Heart right ventricle (tissue), 16 donors: Measurements from ENCODE around the gene MFAP4. TPM values are rescaled to one million over a fixed set of nuclear protein-coding genes. Genes with fewer than 3 reads are reported as not detected.

Experiments used
- ATAC-seq, 8 donors: fragments of 200-7000 bp; cut with Tn5 transposase; one replicate each; pipeline ENCODE4 v1.9.1; 2020; ENCODE audit warnings: mild to moderate bottlenecking in 8 of 8, moderate library complexity in 8 of 8, moderate number of reproducible peaks in 1 of 8
- DNase-seq, 2 donors: peaks; one replicate each; pipeline ENCODE4 v3.0.0-alpha.2; 2020
- H3K27ac ChIP-seq, 10 donors: fragments of 200-600 bp; sonication (generic) in 2 of 10; one replicate each; pipeline versions ENCODE4 v1.5.0 to v1.8.0; 2020 to 2022; ENCODE audit warnings: mild to moderate bottlenecking in 3 of 10
- H3K27me3 ChIP-seq, 7 donors: fragments of 200-600 bp; one replicate each; pipeline ENCODE4 v1.8.0; 2021 to 2022; ENCODE audit warnings: mild to moderate bottlenecking in 2 of 7
- H3K36me3 ChIP-seq, 9 donors: fragments of 200-600 bp; sonication (generic) in 1 of 9; one replicate each; pipeline versions ENCODE4 v1.5.0 to v1.8.0; 2020 to 2022; ENCODE audit warnings: mild to moderate bottlenecking in 2 of 9
- H3K4me1 ChIP-seq, 9 donors: fragments of 200-600 bp; sonication (generic) in 1 of 9; one replicate each; pipeline versions ENCODE4 v1.5.0 to v1.8.0; 2020 to 2022; ENCODE audit warnings: mild to moderate bottlenecking in 4 of 9
- H3K4me3 ChIP-seq, 10 donors: fragments of 200-600 bp; sonication (generic) in 2 of 10; one replicate each; pipeline versions ENCODE4 v1.5.0 to v1.8.0; 2020 to 2022; ENCODE audit warnings: mild to moderate bottlenecking in 7 of 10, moderate library complexity in 2 of 10
- H3K9me3 ChIP-seq, 11 donors: fragments of 200-600 bp in 10 of 11; sonication (generic) in 2 of 11; one replicate each; pipeline versions ENCODE4 v1.5.0 to v1.8.0; 2013 to 2022; ENCODE audit warnings: mild to moderate bottlenecking in 2 of 11, control low read depth in 1 of 11, moderate library complexity in 1 of 11
- WGBS, 2 donors: extraction: QIAGEN DNeasy Blood & Tissue Kit; methylation state at CpG; one replicate each; pipeline ENCODE4 v1.1.7; 2013; ENCODE audit warnings: inconsistent platforms in 1 of 2; 5-methylcytosine and 5-hydroxymethylcytosine counted together
- intact Hi-C, 10 donors: fragments of 100-400 bp; cut with DNase I; formaldehyde crosslinking; loops; one replicate each; pipeline versions ENCODE4 v1.11.1 to v1.14.2; 2022
- polyA plus RNA-seq, 2 donors: library from polyadenylated mRNA; stranded (reverse); fragments of 200-250 nt; gene quantifications; one replicate each; pipeline ENCODE4 v1.2.3, GENCODE V29; 2013
- total RNA-seq, 10 donors: library from RNA; stranded (reverse); fragmentation: NEBNext Ultra II Directional in 3 of 10; extraction: Animal tissue kit (Norgen Biotek cat#: 25700) in 3 of 10; gene quantifications; one replicate each; pipeline versions ENCODE4 v1.2.1 to v1.2.4, GENCODE V29; 2021 to 2023
- TF ChIP-seq, protein P1 (sequence below), 9 donors: fragments of 200-600 bp; sonication (generic) in 2 of 9; IDR thresholded peaks; one replicate each; pipeline versions ENCODE4 v1.5.0 to v1.8.0; 2021 to 2022; ENCODE audit warnings: antibody characterized with exemption in 9 of 9, mild to moderate bottlenecking in 5 of 9, moderate library complexity in 1 of 9
- donor health status: Arrhythmogenic right ventricular cardiomyopathy.
- donor health status: ischemic (EF 13 %, LVEDD 7.1; RV severe dilation, severe dysfunction).
- donor health status: healthy with polysubstance abuse.
- donor health status: DM: no; HTN: yes; CAD: no.
- donor health status: DM: no; HTN: no; CAD: no.
- donor health status: ischemic (EF 25% LVEDD 6.9; RV normal size, moderate dysfunction).
- donor health status: ischemic (EF 25% LVEDD 5.7; RV mildly dilated, moderate dysfunction).
- donor health status: healthy.
- donor health status: DM: yes; HTN: yes; CAD: no.
- donor health status: Ischemic cardiomyopathy.
- donor health status: ischemic (EF 35%, LVEDD 5.7; RV mildly dilated, moderate dysfunction).
- donor health status: nonischemic (EF 11% LVEDD 7.7; RV severe dilation, severe dysfunction).
- donor health status: DM: yes; HTN: yes; CAD: no.
- donor health status: PGD.
- donor health status: ischemic (EF 29% LVEDD 5.4; RV normal size, mild dysfunction).
- donor health status: nonischemic (EF 23%, LVEDD 6.1; RV moderate dilation, normal function).

MFAP4 gene
- total and polyA plus RNA-seq, 12 donors, result 15.4 to 101 (median 41.6) TPM

DNA sequence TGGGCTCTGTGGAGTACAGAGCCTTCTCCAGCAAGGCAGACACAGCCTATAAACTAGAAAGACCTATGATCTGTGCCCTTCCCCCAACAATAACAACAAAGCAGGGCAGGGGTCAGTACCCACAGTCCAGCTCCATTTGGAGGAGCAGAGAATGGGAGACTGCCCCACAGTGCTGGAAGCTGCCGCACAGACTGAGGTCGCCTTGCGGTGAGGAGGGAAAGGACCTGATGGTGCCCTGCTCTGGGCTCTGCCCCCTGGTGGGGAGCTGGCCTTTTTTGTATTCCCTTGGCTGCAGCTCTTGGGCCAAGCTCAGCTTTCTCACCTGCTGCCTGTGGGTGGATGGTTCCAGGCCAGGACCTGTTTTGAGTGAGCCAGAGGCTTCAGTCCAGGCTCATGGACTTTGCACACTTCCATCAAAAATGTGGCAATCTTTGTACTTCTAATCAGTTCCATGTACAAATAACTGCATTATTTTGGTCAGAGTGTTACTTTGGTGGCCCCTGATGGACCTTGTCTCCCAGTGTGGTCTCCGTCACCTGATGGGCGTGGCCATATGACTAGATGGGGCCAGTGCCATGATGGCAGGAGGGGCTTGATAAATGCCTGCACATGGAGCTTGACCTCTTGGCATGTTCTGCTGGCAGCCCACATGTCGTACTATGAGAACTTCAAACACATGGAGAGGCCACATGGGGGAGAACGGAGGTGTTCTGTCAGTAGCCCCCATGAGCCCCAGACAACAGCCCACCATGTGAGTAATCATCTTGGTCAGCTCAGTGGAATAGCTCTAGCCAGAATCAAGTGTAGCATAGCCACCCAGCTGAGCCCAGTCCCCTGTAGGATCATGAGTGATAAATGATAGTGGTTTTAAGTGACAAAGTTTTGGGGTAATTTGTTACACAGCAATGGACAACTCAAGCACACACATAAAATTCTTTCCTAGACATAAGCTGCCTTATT, 48.7 kb downstream of the MFAP4 start:
- peaks cover 0 to 11% (median 0%) of the 10 kb centered on the region in 7 donors for H3K27me3 ChIP-seq
- H3K27ac ChIP-seq, result peak overlapping the region in 6 of 10 donors; percentile 19 to 30 (median 26)
- peak; percentile 52 to 77 (median 73) for ATAC-seq
- H3K4me1 ChIP-seq, result peaks cover 0 to 36% (median 23%) of the 10 kb centered on the region in 9 donors
- no peaks in the 10 kb centered on the region for H3K9me3 ChIP-seq
- peak; percentile 57 to 67 for DNase-seq
- peaks cover 0 to 26% (median 0%) of the 10 kb centered on the region in 9 donors for H3K36me3 ChIP-seq
- intact Hi-C loops, result no loop called here
- TF ChIP-seq, protein P1, sequence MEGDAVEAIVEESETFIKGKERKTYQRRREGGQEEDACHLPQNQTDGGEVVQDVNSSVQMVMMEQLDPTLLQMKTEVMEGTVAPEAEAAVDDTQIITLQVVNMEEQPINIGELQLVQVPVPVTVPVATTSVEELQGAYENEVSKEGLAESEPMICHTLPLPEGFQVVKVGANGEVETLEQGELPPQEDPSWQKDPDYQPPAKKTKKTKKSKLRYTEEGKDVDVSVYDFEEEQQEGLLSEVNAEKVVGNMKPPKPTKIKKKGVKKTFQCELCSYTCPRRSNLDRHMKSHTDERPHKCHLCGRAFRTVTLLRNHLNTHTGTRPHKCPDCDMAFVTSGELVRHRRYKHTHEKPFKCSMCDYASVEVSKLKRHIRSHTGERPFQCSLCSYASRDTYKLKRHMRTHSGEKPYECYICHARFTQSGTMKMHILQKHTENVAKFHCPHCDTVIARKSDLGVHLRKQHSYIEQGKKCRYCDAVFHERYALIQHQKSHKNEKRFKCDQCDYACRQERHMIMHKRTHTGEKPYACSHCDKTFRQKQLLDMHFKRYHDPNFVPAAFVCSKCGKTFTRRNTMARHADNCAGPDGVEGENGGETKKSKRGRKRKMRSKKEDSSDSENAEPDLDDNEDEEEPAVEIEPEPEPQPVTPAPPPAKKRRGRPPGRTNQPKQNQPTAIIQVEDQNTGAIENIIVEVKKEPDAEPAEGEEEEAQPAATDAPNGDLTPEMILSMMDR (IDR thresholded peaks at IDR 0.05), result peak; percentile 49 to 79 (median 72)
- no peak overlapping the region for H3K4me3 ChIP-seq
- WGBS, 2 donors, result 78 to 79% methylated on average over 7 of the region's 7 CpGs

DNA sequence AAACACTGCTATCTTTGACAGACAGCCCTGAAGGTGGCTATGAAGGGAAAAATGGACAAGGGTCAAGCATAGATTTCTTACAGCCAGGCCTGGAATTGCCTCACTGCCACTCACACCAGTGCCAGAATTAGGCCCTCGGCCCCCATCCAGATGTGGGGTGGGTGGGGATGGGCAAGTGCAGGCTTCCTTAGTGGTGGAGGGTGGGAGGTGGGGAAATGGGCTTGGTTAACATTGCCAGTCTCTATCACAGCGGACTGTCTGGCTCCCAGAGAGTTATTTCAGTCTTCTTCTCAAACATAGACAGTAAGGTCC, 49.3 kb downstream of the MFAP4 start:
- H3K27ac ChIP-seq, result peak overlapping the region in 7 of 10 donors; percentile 19 to 31 (median 26)
- H3K9me3 ChIP-seq, result no peaks in the 10 kb centered on the region
- 56 to 58% methylated on average over 2 of the region's 2 CpGs for WGBS, 2 donors
- no peak overlapping the region for H3K4me3 ChIP-seq
- intact Hi-C loops, result no loop called here
- H3K36me3 ChIP-seq, result peaks cover 0 to 29% (median 0%) of the 10 kb centered on the region in 9 donors
- ATAC-seq (peak in 6 of 8 donors; percentile 3 to 48 (median 7)), DNase-seq (no peak)
- peaks cover 0 to 31% (median 20%) of the 10 kb centered on the region in 9 donors for H3K4me1 ChIP-seq
- H3K27me3 ChIP-seq, result peaks cover 0 to 11% (median 0%) of the 10 kb centered on the region in 7 donors
- TF ChIP-seq, protein P1 (IDR thresholded peaks at IDR 0.05), result no peak

DNA sequence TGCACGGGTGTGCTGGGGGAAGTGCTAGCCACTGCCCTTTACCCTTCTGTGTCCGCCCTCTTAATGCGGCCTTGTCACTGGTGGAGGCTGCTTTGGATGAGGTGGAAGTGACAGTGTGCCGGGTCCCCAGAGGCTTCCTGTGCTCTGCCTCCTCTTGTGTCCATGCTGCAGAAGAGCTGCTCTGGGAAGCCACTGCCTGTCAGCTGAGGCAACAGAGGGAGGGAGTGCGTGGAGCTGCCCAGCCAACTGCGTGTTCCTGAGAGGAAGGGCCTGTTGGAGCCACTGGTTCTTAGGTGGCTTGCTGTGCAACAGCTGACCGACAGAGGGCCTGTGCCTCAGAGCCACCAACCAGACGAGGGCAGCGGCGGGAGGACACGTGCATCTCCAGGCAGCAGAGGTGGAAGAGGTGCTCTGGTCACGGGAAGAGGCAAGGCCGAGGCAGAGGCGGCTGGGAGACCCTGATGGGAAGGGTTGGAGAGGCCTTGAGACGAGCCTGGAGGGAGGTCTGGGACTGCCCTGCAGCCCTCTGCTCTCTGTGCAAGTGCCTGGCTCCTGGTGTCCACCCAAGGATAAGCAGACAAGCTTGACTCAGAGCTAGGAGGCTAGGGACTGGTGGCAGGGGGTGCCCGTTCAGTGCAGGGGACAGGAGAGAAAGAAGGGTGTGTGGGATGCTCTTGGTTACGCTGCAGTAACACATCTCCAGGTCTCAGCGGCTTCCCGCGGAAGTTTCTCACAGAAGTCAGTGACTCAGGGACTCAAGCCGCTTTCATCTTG, 49.9 kb downstream of the MFAP4 start:
- ATAC-seq (peak in 7 of 8 donors; percentile 12 to 44 (median 29)), DNase-seq (no peak)
- TF ChIP-seq, protein P1 (IDR thresholded peaks at IDR 0.05), result peak in 3 of 9 donors; percentile 9 to 17 (median 9)
- Histone ChIP-seq H3K27me3 (peaks cover 0 to 11% (median 0%) of the 10 kb centered on the region in 7 donors), H3K36me3 (peaks cover 0 to 34% (median 0%) of the 10 kb centered on the region in 9 donors), H3K4me3 (no peak overlapping the region), H3K9me3 (no peaks in the 10 kb centered on the region), H3K27ac (peak overlapping the region in 3 of 10 donors; percentile 21 to 31 (median 26)), H3K4me1 (peaks cover 0 to 26% (median 17%) of the 10 kb centered on the region in 9 donors)
- intact Hi-C loops, result no loop called here
- 68 to 72% methylated on average over 21 of the region's 21 CpGs for WGBS, 2 donors
